HG03060 (cell line): ENCODE results near the gene AP4E1.
"Not testable (repeated sequence)": the region's sequence is repeated elsewhere in the genome, so short reads cannot be mapped to it uniquely, and the experiment has no call there.

Experiments
- ATAC-seq: cut with Tn5 transposase; IDR thresholded peaks from one replicate; pipeline ENCODE4 v1.9.1; 2021; ENCODE audit warnings: low read depth, moderate number of reproducible peaks; ENCODE audit not compliant: unreplicated experiment

Gene AP4E1

GRCh38 chr15:50943638-50944037 is 35.2 kb downstream of the AP4E1 start:
- no peak for ATAC-seq

GRCh38 chr15:50944672-50945071 is 36.2 kb downstream of the AP4E1 start:
- no peak for ATAC-seq

DNA sequence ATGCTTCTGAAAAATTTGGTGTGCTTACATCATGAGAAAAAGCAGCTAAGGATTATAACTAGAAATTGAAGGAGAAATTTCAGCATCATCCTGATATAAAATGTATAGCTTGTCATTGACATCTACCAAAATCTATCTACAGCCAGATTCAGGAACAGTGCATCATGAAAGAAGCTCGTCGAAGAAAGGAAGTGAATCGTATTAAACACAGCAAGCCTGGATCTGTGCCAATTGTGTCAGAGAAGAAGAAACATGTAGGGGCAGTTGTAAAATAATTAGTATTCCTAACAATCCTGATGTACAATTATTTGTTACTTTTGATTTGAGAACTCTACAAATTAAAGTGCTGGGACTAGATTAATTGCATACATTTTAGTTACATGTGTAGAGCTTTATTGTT is 37.2 kb downstream of the AP4E1 start:
- no peak for ATAC-seq

GRCh38 chr15:50950745-50951144 is 42.3 kb downstream of the AP4E1 start:
- ATAC-seq = not testable (repeated sequence)

GRCh38 chr15:50953302-50953701 is 44.8 kb downstream of the AP4E1 start:
- ATAC-seq = no peak

DNA sequence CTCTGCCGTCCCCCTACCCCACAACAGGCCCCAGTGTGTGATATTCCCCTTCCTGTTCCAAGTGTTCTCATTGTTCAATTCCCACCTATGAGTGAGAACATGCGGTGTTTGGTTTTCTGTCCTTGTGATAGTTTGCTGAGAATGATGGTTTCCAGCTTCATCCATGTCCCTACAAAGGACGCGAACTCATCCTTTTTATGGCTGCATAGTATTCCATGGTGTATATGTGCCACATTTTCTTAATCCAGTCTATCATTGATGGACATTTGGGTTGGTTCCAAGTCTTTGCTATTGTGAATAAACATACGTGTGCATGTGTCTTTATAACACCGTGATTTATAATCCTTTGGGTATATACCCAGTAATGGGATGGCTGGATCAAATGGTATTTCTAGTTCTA is 46.4 kb downstream of the AP4E1 start:
- not testable (repeated sequence) for ATAC-seq

DNA sequence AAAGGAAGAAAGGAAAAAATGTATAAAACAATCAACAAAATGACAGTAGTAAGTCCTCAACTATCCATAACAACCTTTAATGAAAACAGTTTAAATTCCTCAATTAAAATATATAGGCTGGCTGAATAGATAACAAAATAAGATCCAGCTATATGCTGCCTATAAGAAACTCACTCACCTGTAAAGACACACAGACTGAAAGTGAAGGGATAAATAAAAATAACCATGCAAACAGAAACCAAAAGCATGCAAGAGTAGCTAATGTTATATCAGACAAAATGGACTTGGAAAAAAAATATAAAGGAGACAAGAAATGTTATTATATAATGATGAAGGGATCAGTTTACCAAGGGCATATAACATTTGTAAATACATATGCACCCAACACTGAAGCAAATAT is 51.2 kb downstream of the AP4E1 start:
- no peak for ATAC-seq

GRCh38 chr15:50964075-50964474 is 55.6 kb downstream of the AP4E1 start:
- no peak for ATAC-seq

DNA sequence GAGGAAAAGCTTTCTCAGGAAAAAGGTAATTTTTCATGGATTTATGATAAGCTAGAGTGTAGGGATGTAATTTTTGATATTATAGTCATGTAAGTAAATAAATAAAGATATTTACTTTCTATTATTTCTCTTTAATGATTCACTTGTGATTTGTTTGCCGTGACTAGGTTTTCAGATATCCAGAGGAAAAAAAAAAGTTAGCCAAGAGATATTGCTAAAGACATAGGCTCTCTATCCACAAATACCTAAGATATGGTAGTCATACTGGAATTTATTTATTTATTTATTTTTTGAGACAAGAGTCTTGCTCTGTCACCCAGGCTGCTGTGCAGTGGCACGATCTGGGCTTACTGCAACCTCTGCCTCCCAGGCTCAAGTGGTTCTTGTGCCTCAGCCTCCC is 59.9 kb downstream of the AP4E1 start:
- no peak for ATAC-seq

DNA sequence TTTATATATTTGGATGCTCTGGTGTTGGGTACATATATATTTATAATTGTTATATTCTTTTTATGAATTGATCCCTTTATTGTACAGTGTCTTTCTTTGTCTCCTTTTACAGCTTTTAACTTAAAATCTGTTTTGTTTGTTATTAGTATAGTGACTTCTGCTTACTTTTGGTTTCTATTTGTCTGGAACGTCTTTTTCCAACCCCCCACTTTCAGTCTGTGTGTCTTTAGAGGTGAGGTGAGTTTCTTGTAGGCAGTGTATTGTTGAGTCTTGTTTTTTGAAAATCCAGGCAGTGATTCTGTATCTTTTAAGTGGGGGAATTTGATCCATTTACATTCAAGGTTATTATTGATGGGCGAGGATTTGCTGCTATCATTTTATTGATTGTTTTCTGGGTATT is 62.0 kb downstream of the AP4E1 start:
- ATAC-seq = no peak

DNA sequence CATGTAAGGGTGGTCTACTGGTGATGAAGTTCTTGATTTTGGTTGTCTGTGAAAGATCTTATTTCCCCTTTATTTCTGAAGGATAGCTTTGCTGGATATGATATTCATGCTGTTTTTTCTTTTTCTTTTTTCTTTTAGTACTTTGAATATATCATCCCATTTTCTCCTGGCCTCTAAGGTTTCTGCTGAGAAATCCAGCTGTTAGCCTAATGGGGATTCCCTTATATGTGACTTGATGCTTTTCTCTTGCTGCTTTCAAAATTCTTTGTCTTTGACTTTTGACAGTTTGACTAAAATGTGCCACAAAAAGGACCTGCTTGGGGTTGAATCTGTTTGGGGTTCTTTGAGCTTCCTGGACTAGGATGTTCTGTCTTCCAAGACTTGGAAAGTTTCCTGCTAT is 62.6 kb downstream of the AP4E1 start:
- no peak for ATAC-seq

DNA sequence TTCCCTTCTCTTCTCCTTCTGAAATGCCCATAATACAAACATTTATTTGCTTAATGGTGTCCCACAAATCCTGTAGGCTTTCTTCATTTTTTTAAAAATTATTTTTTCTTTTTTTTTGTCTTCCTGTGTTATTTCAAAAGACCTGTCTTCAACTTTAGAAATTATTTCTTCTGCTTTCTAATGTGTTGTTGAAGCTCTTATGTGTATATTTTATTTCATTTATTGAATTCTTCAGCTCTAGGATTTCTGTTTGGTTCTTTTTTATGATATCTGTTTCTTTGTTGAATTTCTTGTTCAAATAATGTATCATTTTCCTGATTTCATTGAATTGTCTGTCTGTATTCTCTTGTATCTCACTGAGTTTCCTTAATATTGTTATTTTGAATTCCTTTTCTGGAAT is 63.1 kb downstream of the AP4E1 start:
- ATAC-seq = no peak

- ATAC-seq = no peak
Measured at GRCh38 chr15:50973605-50974004, 65.1 kb downstream of the AP4E1 start.

GRCh38 chr15:50977162-50977561 is 68.7 kb downstream of the AP4E1 start:
- no peak for ATAC-seq

DNA sequence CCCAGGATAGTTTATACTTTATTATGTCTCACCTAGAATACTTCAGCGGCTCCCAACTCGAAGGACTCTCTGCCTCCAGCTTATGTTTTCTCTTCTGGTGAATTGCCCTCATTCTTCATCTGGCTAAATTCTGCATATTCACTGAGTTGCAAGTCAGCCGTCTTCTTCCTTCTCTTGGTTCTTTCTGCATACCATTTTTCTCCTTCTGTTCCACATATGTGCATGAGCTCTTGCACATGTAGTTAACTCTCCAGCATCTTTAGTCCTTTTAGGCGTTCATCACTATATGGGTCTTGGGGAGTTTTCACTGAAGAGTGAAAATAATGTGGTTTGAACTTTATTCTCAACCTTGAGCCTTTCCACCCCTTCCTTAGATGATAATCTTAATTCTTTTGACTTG is 70.1 kb downstream of the AP4E1 start:
- ATAC-seq = no peak

DNA sequence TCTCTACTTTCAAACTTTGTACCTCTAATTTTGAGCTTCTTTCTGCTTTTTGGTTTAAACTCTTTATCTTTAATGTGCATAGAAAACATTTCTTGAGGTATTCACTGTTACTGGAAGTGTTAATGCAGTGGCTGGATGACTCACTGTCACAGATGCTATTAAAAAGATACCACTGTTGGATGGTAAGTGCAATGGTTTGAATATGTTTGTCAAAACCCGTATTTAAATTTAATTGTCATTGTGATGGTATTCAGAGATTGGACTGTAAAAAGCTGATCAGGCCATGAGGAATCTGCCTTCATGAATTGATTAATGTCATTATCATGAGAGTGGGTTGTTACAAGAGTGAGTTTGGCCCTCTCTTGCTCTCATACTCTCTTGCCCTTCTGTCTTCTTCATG is 70.6 kb downstream of the AP4E1 start:
- ATAC-seq = no peak

DNA sequence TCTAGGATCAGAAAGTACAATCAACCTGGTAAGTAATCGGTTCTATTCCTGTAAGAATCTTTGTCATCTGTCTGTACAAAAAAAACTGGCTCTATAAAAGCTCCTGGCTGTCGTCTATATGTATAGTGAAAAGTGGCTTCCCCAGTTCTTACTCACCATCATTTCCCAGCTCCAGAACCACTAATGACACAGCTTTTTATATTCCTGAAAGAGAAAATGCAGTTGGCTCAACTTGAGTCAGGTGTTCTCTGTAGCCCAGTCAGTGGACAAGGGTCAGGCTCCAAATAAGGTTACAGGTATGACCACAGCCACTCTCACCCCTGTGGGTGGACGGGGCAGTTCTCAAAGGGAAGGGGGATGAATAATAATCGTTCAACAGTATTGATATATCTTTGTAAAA is 85.1 kb downstream of the AP4E1 start:
- no peak for ATAC-seq

DNA sequence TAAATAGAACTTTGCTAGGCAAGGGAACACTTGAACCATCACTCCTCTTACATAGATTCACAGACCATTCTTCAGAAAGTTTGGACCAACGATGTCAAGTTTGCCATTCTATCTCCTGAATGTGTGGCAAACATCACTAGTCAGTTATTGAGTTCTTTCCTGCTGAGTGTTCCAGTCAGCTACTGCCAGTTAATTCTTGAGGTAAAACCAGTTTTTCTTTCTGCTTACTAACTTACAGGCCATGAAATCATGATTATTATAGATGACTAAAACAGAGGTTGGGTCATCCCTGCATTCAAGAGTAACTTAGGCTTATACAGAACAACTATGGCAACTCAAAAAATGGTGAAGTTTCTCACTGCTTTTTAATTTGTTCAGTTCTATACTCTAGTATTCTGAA is 88.2 kb downstream of the AP4E1 start:
- no peak for ATAC-seq

GRCh38 chr15:50997371-50998051 is 89.0 kb downstream of the AP4E1 start:
- ATAC-seq = no peak

GRCh38 chr15:51004103-51004551 is 95.6 kb downstream of the AP4E1 start:
- ATAC-seq = no peak

DNA sequence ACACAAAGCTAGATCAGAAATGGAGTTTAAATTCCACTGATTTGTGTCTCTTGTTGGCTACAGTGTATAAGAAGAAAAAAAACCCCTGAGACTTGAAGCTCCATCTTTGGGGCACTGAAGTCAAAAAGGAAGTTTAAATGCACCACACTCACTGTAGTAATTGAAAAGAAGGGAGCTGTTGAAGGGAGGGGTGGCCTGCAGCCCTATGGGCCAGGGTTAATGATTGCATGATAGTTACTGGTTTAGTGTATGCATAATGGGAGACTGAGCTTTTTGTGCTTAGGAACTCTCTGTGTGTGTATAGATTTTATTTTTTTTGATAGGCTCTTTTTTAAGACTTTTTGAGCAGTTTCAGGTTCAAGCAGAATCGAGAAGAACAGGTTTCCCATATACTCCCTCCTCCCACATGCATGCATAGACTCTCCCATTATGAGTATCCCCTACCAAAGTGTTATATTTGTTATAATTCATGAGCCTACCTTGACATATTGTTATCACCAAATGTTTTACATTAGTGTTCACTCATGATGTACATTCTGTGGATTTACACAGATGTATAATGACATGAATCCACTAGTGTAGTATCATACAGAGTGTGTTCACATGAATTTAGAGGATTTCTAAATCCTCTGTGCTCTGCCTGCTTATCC is 98.0 kb downstream of the AP4E1 start:
- ATAC-seq = no peak

- no peak for ATAC-seq
Measured at GRCh38 chr15:51007131-51007666, 98.7 kb downstream of the AP4E1 start.
